Tibial artery (tissue), 4 donors: ENCODE results near the gene OR1E1.
"Not testable (repeated sequence)": the region's sequence is repeated elsewhere in the genome, so short reads cannot be mapped to it uniquely, and the experiment has no call there.

Experiments
- DNase-seq, 2 donors: peaks; one replicate each; pipeline ENCODE4 v3.0.0-alpha.2; 2019
- H3K27ac ChIP-seq, 2 donors: fragments of 200-600 bp; sonication (generic) in 1 of 2; 1 replicate in 1 of 2; 2 replicates in 1 of 2; pipeline ENCODE4 v1.5.1; 2018 to 2019; ENCODE audit warnings: mild to moderate bottlenecking in 1 of 2
- H3K27me3 ChIP-seq, 2 donors: fragments of 200-600 bp; sonication (generic) in 1 of 2; one replicate each; pipeline versions ENCODE4 v1.5.1 to v1.6.0; 2016 to 2019
- H3K36me3 ChIP-seq, 3 donors: fragments of 200-600 bp; sonication (generic) in 2 of 3; one replicate each; pipeline ENCODE4 v1.5.1; 2016 to 2019; ENCODE audit warnings: mild to moderate bottlenecking in 2 of 3
- H3K4me1 ChIP-seq, 4 donors: fragments of 200-600 bp; sonication (generic) in 2 of 4; 1 replicate in 3 of 4; 2 replicates in 1 of 4; pipeline ENCODE4 v1.5.1; 2016 to 2019
- H3K4me3 ChIP-seq, 2 donors: fragments of 200-600 bp; sonication (generic) in 1 of 2; 1 replicate in 1 of 2; 2 replicates in 1 of 2; pipeline ENCODE4 v1.5.1; 2018 to 2019; ENCODE audit warnings: mild to moderate bottlenecking in 2 of 2
- H3K9me3 ChIP-seq, 3 donors: fragments of 200-600 bp; sonication (generic) in 1 of 3; one replicate each; pipeline ENCODE4 v1.5.1; 2016 to 2019
- intact Hi-C: fragments of 100-400 bp; cut with DNase I; formaldehyde crosslinking; loops from one replicate; pipeline ENCODE4 v1.15.0; 2023; ENCODE audit warnings: low total_unique reads
- TF ChIP-seq, protein P1 (sequence below), 2 experiments: fragments of 200-600 bp in 1 of 2; fragments of 450-650 bp in 1 of 2; IDR thresholded peaks; one replicate each; pipeline ENCODE4 v1.5.1; 2017 to 2019; ENCODE audit warnings: antibody characterized with exemption in 2 of 2, mild to moderate bottlenecking in 1 of 2, moderate library complexity in 1 of 2

The OR1E1 gene

DNA sequence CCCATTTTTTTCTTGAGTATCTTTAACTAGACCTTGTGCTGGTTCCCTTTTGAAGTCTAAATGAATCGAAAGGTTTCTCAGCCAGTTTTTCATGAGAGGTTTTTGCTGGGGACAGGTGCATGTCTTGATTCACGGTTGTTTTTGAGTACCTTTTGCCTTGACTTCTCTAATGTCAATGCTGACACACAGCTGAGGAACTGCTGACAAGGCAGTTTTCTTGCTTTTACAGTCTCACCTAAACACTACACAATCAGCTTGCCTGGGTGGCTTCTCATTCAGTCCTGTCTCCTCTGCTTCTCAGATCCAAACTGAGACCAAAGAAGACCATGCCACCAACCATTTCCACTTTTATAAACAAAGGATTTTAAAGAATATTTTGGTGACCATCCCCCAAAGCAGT is 20.0 kb upstream of the OR1E1 start:
- no peak overlapping the region for H3K27ac ChIP-seq
- H3K9me3 ChIP-seq, result no peaks in the 10 kb centered on the region
- no peak overlapping the region for H3K4me3 ChIP-seq
- no peaks in the 10 kb centered on the region for H3K27me3 ChIP-seq
- intact Hi-C loops, result no loop called here
- TF ChIP-seq, protein P1, sequence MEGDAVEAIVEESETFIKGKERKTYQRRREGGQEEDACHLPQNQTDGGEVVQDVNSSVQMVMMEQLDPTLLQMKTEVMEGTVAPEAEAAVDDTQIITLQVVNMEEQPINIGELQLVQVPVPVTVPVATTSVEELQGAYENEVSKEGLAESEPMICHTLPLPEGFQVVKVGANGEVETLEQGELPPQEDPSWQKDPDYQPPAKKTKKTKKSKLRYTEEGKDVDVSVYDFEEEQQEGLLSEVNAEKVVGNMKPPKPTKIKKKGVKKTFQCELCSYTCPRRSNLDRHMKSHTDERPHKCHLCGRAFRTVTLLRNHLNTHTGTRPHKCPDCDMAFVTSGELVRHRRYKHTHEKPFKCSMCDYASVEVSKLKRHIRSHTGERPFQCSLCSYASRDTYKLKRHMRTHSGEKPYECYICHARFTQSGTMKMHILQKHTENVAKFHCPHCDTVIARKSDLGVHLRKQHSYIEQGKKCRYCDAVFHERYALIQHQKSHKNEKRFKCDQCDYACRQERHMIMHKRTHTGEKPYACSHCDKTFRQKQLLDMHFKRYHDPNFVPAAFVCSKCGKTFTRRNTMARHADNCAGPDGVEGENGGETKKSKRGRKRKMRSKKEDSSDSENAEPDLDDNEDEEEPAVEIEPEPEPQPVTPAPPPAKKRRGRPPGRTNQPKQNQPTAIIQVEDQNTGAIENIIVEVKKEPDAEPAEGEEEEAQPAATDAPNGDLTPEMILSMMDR (IDR thresholded peaks at IDR 0.05), result no peak
- no peaks in the 10 kb centered on the region for H3K4me1 ChIP-seq
- DNase-seq, result no peak
- no peaks in the 10 kb centered on the region for H3K36me3 ChIP-seq

DNA sequence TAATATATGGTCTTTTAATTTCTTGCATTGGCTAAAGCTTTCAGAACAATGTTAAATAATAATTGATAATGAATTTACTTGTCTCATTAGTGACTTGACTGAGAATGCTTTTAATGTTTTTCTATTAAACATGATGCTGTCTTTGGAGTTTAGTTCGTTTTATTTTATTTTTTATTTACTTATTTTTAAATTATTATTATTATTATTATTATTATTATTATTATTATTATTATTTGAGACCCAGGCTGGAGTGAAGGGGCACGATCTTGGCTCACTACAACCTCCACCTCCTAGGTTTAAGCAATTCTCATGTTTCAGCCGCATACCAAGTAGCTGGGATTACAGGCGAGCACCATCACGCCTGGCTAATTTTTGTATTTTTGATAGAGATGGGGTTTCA is 17.4 kb upstream of the OR1E1 start:
- no peaks in the 10 kb centered on the region for H3K9me3 ChIP-seq
- intact Hi-C loops, result no loop called here
- no peaks in the 10 kb centered on the region for H3K36me3 ChIP-seq
- no peaks in the 10 kb centered on the region for H3K27me3 ChIP-seq
- no peak overlapping the region for H3K4me3 ChIP-seq
- H3K4me1 ChIP-seq, result no peaks in the 10 kb centered on the region
- no peak for DNase-seq
- H3K27ac ChIP-seq, result no peak overlapping the region
- TF ChIP-seq, protein P1 (IDR thresholded peaks at IDR 0.05), result no peak

DNA sequence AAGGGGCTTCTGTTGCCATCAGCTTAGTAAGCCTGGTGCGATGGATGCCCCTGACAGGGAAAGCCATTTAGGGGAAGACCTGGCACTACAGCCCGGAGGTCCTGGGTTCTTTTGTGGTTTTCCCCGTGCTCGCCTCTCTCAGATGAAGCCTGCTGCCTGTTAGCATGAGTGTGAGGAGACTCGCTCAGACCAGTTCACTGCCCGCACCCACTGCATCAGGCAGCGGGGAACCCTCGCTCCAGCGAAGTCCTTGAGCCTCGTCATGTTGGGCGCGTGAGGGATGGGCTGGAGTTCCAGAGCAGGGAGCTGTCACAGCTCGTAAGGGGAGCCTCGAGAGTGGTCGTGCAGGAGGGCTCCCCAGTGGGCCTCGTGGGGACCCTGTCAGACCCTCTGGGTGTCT is 14.0 kb upstream of the OR1E1 start:
- H3K36me3 ChIP-seq, intact Hi-C loops, H3K9me3 ChIP-seq, H3K4me1 ChIP-seq, DNase-seq, H3K27me3 ChIP-seq, H3K4me3 ChIP-seq, H3K27ac ChIP-seq: not testable (repeated sequence)

DNA sequence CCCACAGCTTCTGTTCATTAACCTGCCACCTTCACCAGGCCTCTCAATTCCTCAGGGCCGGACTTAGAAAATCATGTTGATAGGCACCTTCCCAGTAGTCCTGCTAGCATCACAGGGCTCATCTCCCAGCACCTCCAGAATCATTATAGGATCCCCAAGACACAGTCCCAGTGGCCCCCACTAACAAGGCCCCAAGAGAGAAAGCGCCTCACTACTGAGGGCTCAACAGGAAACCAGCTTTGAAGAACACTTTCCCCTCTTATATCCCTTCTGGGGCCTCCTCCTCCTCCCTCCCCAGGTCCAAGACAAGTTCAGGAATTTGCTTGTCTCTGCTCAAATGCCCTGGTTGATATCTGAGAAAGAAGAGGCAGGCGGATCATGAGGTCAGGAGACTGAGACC is 12.9 kb upstream of the OR1E1 start, which contains the start of gene OR3A3:
TSS of gene OR3A3 (plus strand) at position 301 of the 400 bp plus-strand sequence.
- H3K9me3 ChIP-seq, result peaks cover 0 to 13% (median 4%) of the 10 kb centered on the region in 3 donors
- H3K4me3 ChIP-seq, result no peak within 1 kb of the TSS
- no peaks in the 10 kb centered on the region for H3K36me3 ChIP-seq
- intact Hi-C loops, result no loop called here
- H3K27ac ChIP-seq, result no peak within 1 kb of the TSS
- DNase-seq, result no peak
- TF ChIP-seq, protein P1 (IDR thresholded peaks at IDR 0.05), result no peak
- H3K27me3 ChIP-seq, result no peaks in the 10 kb centered on the region
- H3K4me1 ChIP-seq, result no peaks in the 10 kb centered on the region

DNA sequence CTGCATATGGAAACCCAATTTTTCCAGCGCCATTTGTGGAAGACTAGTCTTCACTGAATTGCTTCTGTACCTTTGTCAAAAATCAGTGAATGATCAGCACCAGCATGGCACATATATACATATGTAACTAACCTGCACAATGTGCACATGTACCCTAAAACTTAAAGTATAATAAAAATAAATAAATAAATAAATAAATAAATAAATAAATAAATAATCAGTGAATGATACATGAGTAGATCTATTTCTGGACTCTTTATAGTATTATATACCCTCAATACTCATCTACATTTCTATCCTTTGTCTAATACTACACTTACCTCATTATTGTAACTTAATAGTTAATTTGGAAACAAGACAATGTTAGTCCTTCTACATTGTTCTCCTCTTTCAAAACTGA is 5.6 kb upstream of the OR1E1 start:
- peaks cover 0 to 13% (median 4%) of the 10 kb centered on the region in 3 donors for H3K9me3 ChIP-seq
- H3K4me1 ChIP-seq, H3K27me3 ChIP-seq, intact Hi-C loops, H3K4me3 ChIP-seq, H3K27ac ChIP-seq, DNase-seq, H3K36me3 ChIP-seq: not testable (repeated sequence)

DNA sequence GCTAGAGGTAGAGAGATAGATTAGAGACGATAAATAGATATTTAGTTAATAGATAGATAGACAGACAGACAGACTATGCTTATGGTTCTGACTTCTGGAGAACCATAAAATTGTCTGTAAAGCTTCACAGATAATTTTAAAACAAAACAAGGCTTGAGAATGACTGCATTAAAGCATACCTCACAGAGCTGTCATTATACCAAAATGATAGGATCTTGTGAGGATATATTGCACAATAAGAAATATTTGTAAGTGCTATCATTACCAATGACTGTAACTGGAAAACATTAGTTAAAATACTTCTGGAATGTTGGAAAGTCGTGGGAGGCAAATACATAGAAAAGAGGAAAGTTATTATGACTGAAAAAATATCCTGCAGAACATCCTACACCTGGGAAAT is 3.6 kb upstream of the OR1E1 start:
- intact Hi-C loops, result no loop called here
- H3K36me3 ChIP-seq, result no peaks in the 10 kb centered on the region
- peaks cover 0 to 7% (median 0%) of the 10 kb centered on the region in 3 donors for H3K9me3 ChIP-seq
- no peak for DNase-seq
- no peak overlapping the region for H3K4me3 ChIP-seq
- H3K4me1 ChIP-seq, result no peaks in the 10 kb centered on the region
- H3K27me3 ChIP-seq, result no peaks in the 10 kb centered on the region
- TF ChIP-seq, protein P1 (IDR thresholded peaks at IDR 0.05), result no peak
- H3K27ac ChIP-seq, result no peak overlapping the region

DNA sequence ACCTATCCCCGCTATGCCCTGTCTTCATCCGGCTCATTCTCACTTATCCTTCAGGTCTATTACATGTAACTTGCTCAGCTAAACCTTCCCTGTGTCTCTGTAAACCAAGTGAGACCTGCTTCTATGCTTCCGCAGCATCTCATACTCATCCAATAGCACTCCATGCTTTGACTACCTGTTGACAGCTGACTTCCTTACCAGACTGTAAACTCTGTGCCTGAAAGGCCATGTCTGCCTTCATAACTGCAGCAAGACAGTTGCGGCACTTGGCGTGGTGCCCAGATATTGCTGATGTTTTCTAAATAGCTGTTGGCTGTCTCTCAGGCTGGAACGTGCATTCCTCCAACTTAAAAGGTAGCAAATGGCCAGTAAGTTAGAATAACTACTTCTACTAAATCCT is 1.8 kb upstream of the OR1E1 start:
- Histone ChIP-seq H3K27ac (no peak overlapping the region), H3K4me1 (no peaks in the 10 kb centered on the region), H3K4me3 (no peak overlapping the region), H3K27me3 (no peaks in the 10 kb centered on the region), H3K36me3 (no peaks in the 10 kb centered on the region), H3K9me3 (no peaks in the 10 kb centered on the region)
- TF ChIP-seq, protein P1 (IDR thresholded peaks at IDR 0.05), result no peak
- no peak for DNase-seq
- intact Hi-C loops, result no loop called here

DNA sequence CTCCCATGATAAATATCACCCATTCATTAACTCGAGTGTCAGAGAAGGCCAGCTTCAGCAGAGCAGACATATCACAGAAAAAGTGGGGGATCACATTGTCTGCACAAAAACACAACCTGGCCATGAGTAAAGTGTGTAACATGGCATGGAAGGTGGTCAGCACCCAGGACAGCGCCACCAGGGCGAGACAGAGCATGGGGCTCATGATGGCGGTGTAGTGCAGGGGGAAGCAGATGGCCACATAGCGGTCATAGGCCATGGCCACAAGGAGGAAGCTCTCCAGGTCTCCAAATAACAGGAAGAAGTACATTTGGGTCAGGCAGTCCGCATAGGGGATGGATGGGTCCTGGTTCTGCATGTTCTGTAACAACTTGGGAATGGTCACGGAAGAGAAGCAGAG is 409 bp downstream of the OR1E1 start:
- H3K36me3 ChIP-seq, H3K27me3 ChIP-seq, DNase-seq, intact Hi-C loops, H3K4me3 ChIP-seq, H3K9me3 ChIP-seq, H3K4me1 ChIP-seq, H3K27ac ChIP-seq: not testable (repeated sequence)
